ENCODE data around the gene ANKMY1. TPM values are rescaled to one million over a fixed set of nuclear protein-coding genes. Genes with fewer than 3 reads are reported as not detected.
A peak's percentile ranks its signal among the peaks of the same experiment; 100 is the strongest.

The ANKMY1 gene
- total RNA-seq, 1 donor from 2014 or later: 20.6 TPM

DNA sequence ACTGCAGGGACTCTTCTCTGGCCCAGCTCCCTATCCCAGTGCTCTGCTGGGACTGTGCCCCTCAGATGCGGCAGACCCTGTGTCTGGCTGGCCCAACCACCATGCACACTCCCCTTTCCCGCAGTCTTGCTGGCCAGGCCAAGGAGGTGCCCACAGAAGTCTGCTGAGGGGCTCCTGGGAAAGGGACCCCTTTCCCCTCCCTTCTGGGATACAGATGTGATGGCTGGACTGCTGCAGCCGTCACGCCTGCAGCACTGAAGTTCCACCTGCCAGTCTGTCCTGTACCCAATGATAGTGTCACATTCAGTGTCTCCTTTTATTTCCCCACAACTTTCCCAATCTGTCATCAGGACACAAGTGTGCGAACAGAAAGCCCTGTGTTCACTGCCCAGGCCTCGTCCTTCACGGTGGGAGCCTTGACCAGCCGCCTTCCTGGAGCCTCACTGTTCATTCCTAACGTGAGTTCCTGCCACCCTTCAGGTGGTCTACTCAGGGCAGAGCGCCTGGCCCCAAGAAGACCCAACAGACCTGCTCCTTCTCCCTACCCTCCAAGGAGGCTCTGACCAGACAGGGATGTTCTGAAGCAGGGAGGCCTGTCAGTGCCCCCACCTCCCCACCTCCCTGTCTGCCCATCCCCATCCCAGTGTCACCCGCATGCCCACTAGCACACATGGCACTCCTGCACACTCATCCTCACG is 47.1 kb downstream of the ANKMY1 start:
- Histone ChIP-seq H3K27ac (no peak overlapping the region), H3K4me1 (no peaks in the 10 kb centered on the region), H3K27me3 (no peaks in the 10 kb centered on the region), H3K4me3 (no peak overlapping the region), H3K36me3 (no peaks in the 10 kb centered on the region), H3K9me3 (no peaks in the 10 kb centered on the region)
- DNase-seq (ENCODE audit: extremely low spot score in 2 of 2): peak in 1 of 2 donors; percentile 79
- TF ChIP-seq, protein P1, sequence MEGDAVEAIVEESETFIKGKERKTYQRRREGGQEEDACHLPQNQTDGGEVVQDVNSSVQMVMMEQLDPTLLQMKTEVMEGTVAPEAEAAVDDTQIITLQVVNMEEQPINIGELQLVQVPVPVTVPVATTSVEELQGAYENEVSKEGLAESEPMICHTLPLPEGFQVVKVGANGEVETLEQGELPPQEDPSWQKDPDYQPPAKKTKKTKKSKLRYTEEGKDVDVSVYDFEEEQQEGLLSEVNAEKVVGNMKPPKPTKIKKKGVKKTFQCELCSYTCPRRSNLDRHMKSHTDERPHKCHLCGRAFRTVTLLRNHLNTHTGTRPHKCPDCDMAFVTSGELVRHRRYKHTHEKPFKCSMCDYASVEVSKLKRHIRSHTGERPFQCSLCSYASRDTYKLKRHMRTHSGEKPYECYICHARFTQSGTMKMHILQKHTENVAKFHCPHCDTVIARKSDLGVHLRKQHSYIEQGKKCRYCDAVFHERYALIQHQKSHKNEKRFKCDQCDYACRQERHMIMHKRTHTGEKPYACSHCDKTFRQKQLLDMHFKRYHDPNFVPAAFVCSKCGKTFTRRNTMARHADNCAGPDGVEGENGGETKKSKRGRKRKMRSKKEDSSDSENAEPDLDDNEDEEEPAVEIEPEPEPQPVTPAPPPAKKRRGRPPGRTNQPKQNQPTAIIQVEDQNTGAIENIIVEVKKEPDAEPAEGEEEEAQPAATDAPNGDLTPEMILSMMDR (IDR thresholded peaks at IDR 0.05): no peak
- TF ChIP-seq POLR2AphosphoS5 (IDR thresholded peaks at IDR 0.05; ENCODE audit: insufficient read depth in 1 of 2, low read depth in 1 of 2): no peak
- TF ChIP-seq POLR2A (IDR thresholded peaks at IDR 0.05): no peak
- intact Hi-C loops (cut with DNase I): no loop called here

DNA sequence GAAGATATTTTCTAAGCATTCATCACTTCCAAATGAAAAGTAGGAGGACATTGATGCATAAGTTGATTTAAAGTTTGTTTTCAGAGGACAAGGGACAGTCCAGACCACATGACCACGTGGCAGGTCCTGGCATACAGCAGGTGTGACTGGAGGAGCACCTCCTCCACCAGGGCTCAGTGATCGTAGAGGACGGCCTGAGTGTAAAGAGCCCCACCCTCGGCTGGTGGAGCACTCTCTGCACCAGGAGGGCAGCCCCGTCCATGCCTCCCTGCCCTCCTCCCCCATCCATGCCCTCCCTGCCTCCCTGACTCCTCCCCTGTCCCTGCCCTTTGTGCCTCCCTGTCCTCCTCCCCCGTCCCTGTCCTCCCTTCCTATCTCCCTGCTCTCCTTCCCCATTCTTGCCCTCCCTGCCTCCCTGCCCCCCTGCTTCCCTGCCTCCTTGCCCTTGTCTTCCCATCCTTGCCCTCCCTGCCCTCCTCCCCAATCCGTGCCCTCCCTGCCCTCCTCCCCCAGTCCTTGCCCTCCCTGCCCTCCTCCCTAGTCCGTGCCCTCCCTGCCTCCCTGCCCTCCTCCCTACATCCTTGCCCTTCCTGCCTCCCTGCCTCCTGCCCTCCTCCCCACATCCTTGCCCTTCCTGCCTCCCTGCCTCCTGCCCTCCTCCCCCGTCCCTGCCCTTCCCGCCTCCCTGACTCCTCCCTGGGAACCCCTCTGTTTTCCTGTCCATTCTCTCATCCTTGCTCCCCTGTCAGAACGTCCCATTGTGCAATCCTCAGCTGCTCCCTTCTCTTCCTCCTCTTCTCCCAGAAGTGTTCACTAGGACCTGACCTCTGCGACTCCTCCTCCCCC is 47.9 kb downstream of the ANKMY1 start:
- no peaks in the 10 kb centered on the region for H3K36me3 ChIP-seq
- H3K27me3 ChIP-seq: no peaks in the 10 kb centered on the region
- no peak overlapping the region for H3K27ac ChIP-seq
- intact Hi-C loops (cut with DNase I): no loop called here
- H3K9me3 ChIP-seq: no peaks in the 10 kb centered on the region
- no peaks in the 10 kb centered on the region for H3K4me1 ChIP-seq
- TF ChIP-seq POLR2A (IDR thresholded peaks at IDR 0.05) (no peak), POLR2AphosphoS5 (IDR thresholded peaks at IDR 0.05; ENCODE audit: insufficient read depth in 1 of 2, low read depth in 1 of 2) (no peak)
- TF ChIP-seq, protein P1 (IDR thresholded peaks at IDR 0.05): no peak
- peak in 1 of 2 donors; percentile 58 for DNase-seq (ENCODE audit: extremely low spot score in 2 of 2)
- H3K4me3 ChIP-seq: no peak overlapping the region

DNA sequence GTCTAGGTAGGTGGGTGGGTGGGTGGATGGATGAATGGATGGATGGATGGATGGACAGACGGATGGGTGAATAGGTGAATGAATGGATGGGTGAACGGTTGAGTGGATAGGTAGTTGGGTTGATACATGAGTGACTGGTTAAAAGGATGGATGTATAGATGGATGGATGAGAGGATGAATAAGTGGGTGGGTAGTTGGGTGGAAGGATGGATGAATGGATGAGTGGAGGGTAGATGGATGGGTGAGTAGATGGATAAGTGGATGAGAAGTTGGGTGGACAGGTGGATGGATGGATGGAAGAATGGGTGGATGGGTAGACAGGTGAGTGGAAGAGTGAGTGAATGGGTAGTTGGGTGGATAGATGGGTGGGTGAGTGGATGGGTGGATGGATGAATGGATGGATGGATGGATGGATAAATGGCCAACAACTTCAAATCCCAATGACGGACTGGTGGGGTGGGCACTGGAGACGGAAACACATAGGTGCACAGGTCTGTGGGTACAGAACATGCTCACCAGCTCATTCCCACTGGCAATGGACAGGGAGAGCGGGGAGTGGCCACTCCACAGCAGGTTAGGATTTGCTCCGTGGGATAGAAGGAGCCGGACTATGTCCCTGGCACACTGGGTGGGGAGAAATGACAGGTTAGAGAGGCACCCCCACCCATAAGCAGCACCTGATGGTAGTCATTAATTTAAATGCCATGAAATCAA is 48.8 kb downstream of the ANKMY1 start:
- intact Hi-C loops (cut with DNase I): no loop called here
- H3K4me1 ChIP-seq: no peaks in the 10 kb centered on the region
- H3K9me3 ChIP-seq: no peaks in the 10 kb centered on the region
- no peak overlapping the region for H3K27ac ChIP-seq
- TF ChIP-seq, protein P1 (IDR thresholded peaks at IDR 0.05): no peak
- TF ChIP-seq POLR2AphosphoS5 (IDR thresholded peaks at IDR 0.05; ENCODE audit: insufficient read depth in 1 of 2, low read depth in 1 of 2) (no peak), POLR2A (IDR thresholded peaks at IDR 0.05) (no peak)
- peak; percentile 44 to 74 for DNase-seq (ENCODE audit: extremely low spot score in 2 of 2)
- no peak overlapping the region for H3K4me3 ChIP-seq
- H3K36me3 ChIP-seq: no peaks in the 10 kb centered on the region
- no peaks in the 10 kb centered on the region for H3K27me3 ChIP-seq

DNA sequence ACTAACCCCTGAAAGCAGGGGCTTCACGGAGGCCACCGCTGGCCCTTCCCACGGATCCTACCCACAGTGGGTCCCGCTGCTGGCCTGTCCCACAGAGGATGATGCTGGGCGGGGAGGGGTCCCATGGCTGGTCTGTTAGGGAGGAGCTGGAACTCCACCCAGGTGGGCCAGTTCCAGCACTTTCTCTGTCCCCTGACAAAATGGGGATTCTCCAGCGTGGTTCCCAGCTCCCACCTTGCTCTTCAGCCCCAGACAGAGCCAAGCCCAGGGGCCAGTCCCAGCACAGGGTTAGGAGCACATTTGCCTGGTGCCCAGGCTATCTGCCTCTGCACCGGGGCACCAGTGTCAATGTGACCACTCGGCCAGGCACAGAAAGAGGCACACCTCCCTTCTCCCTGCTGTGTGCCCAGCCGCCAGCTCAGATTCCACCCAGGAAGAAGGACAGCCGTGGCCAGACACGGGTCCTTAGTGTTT is 50.0 kb downstream of the ANKMY1 start:
- intact Hi-C loops (cut with DNase I): no loop called here

More for the DNA sequence above, 50.0 kb downstream of the ANKMY1 start:
- Histone ChIP-seq H3K9me3 (no peaks in the 10 kb centered on the region), H3K27ac (no peak overlapping the region), H3K4me3 (no peak overlapping the region), H3K36me3 (no peaks in the 10 kb centered on the region), H3K27me3 (no peaks in the 10 kb centered on the region), H3K4me1 (no peaks in the 10 kb centered on the region)
- TF ChIP-seq POLR2AphosphoS5 (IDR thresholded peaks at IDR 0.05; ENCODE audit: insufficient read depth in 1 of 2, low read depth in 1 of 2) (no peak), POLR2A (IDR thresholded peaks at IDR 0.05) (no peak)
- TF ChIP-seq, protein P1 (IDR thresholded peaks at IDR 0.05): no peak
- peak; percentile 65 to 93 for DNase-seq (ENCODE audit: extremely low spot score in 2 of 2)

Measured in vagina (tissue), 2 donors.